ENCODE measurements around the gene THSD4.

Gene THSD4

GRCh38 chr15:71230303-71230702, 115.0 kb downstream of the THSD4 start:
- DNase-seq (ENCODE audit: low read depth): no peak
- H3K4me3 ChIP-seq (ENCODE audit: control insufficient read depth, low read depth, low read length): no peak overlapping the region
- no peak for TF ChIP-seq CTCF (conservative IDR thresholded peaks at IDR 0.05; ENCODE audit: control insufficient read depth, insufficient read depth, low read depth, low read length)

- H3K4me3 ChIP-seq (ENCODE audit: control insufficient read depth, low read depth, low read length): no peak overlapping the region
- TF ChIP-seq CTCF (conservative IDR thresholded peaks at IDR 0.05; ENCODE audit: control insufficient read depth, insufficient read depth, low read depth, low read length): no peak
- DNase-seq (ENCODE audit: low read depth): no peak
Measured at GRCh38 chr15:71231758-71232157, 116.5 kb downstream of the THSD4 start.

GRCh38 chr15:71232411-71232810, 117.1 kb downstream of the THSD4 start:
- no peak overlapping the region for H3K4me3 ChIP-seq (ENCODE audit: control insufficient read depth, low read depth, low read length)
- TF ChIP-seq CTCF (conservative IDR thresholded peaks at IDR 0.05; ENCODE audit: control insufficient read depth, insufficient read depth, low read depth, low read length): no peak
- DNase-seq (ENCODE audit: low read depth): peak; percentile 52

GRCh38 chr15:71237456-71238188, 122.4 kb downstream of the THSD4 start:
- peak; percentile 99 for DNase-seq (ENCODE audit: low read depth)
- TF ChIP-seq CTCF (conservative IDR thresholded peaks at IDR 0.05; ENCODE audit: control insufficient read depth, insufficient read depth, low read depth, low read length): no peak
- no peak overlapping the region for H3K4me3 ChIP-seq (ENCODE audit: control insufficient read depth, low read depth, low read length)

- H3K4me3 ChIP-seq (ENCODE audit: control insufficient read depth, low read depth, low read length): no peak overlapping the region
- TF ChIP-seq CTCF (conservative IDR thresholded peaks at IDR 0.05; ENCODE audit: control insufficient read depth, insufficient read depth, low read depth, low read length): no peak
- DNase-seq (ENCODE audit: low read depth): peak; percentile 25
Measured at GRCh38 chr15:71238926-71239325, 123.7 kb downstream of the THSD4 start.

GRCh38 chr15:71239592-71240364, 124.5 kb downstream of the THSD4 start:
- no peak overlapping the region for H3K4me3 ChIP-seq (ENCODE audit: control insufficient read depth, low read depth, low read length)

More at GRCh38 chr15:71239592-71240364, 124.5 kb downstream of the THSD4 start:
- DNase-seq (ENCODE audit: low read depth): peak; percentile 27
- no peak for TF ChIP-seq CTCF (conservative IDR thresholded peaks at IDR 0.05; ENCODE audit: control insufficient read depth, insufficient read depth, low read depth, low read length)
